ENCODE results near the gene LAT. TPM values are rescaled to one million over a fixed set of nuclear protein-coding genes. Genes with fewer than 3 reads are reported as not detected.

Gene LAT, protein sequence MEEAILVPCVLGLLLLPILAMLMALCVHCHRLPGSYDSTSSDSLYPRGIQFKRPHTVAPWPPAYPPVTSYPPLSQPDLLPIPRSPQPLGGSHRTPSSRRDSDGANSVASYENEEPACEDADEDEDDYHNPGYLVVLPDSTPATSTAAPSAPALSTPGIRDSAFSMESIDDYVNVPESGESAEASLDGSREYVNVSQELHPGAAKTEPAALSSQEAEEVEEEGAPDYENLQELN
- 0.16 TPM in 1 of 2 replicates, not detected in the other for total RNA-seq

DNA sequence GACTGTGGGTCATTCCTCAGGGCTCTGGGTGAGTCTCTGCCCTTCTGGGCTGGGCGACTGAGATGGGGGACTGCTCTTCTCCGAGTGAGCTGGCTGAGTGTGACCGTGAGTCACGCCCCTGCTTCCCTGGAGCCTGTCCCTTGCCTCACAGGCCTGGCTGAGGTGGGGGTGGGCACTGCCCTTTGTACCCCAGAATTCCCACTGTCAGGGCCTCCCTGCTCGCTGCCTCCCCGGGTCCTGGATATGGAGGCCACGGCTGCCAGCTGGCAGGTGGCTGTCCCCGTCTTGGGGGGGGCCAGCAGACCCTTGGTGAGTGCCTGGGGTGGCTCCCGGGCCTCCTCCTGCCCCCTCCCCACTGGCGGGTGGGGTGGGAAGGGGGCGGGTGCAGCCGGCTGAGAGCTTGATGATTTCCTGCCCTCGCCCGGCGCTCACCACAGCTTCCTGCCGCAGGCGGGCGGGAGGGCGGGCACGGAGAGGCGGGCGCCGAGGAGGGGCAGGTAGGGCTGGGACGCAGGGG, at the start of gene LAT:
LAT (plus strand) TSS at position 434 of the 517 bp plus-strand sequence. CDS start 366 bp downstream, outside the sequence.

DNA sequence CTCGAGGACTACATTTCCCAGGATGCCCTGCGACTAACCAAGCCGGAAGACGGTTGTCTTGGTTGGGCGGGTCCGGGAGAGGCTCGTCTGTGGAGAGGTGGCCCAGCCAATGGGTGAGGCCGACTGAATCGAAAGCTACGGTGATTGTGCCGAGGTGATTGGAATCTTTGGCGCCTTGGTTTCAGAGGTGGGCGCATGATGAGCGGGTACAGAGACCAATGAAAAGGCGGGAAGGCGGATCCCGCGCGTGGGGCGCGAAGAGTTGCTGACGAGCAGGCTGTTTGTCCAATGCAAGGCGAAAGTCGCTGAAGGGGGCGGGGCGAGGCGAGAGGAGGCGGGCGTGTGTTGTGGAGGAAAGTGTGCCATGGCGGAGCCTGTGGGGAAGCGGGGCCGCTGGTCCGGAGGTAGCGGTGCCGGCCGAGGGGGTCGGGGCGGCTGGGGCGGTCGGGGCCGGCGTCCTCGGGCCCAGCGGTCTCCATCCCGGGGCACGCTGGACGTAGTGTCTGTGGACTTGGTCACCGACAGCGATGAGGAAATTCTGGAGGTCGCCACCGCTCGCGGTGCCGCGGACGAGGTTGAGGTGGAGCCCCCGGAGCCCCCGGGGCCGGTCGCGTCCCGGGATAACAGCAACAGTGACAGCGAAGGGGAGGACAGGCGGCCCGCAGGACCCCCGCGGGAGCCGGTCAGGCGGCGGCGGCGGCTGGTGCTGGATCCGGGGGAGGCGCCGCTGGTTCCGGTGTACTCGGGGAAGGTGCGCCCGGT, 34.0 kb upstream of the LAT start, which contains the start of gene NFATC2IP:
NFATC2IP (plus strand) TSS at position 290 of the 762 bp plus-strand sequence; CDS start at position 365, 75 bp downstream.

DNA sequence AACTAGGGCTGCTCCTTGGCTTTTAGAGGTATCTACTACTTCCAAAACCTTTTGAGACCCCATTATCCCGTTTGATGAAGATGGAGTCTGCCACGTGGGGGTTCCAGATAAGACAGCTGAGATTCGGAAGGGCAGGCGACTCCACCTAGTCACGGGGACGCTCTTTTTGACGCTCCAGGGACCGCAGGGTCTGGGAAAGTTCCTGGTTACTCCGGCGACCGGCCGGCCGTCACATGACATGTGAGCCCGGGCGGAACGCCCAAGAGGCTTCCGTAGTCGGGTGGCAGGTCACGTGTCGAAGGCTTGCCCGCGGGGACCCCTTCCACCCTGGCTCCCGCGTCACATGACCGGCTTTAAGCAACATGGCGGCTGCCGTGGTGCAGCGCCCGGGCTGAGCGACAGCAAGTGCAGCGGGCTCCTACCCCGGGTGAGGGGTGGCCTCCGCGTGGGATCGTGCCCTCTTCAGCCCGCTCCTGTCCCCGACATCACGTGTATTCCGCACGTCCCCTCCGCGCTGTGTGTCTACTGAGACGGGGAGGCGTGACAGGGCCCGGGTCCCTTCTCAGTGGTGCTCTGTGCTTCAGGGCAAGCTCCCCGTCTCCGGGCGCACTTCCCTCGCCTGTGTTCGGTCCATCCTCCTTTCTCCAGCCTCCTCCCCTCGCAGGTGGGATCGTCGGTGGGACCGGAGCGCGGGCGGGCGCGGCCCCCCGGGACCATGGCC, 10.3 kb upstream of the LAT start, which contains the start of gene SPNS1:
SPNS1 (plus strand) TSS at position 342 of the 721 bp plus-strand sequence; CDS start at position 716, 374 bp downstream.

Other genes starting within 250 kb of the LAT start
- 0.23 TPM in 1 of 2 replicates, not detected in the other for gene NPIPB9, start 233.3 kb upstream of the LAT start, total RNA-seq
- 44.7 and 73.6 TPM in 2 replicates for gene ATXN2L, start 162.1 kb upstream of the LAT start, total RNA-seq
- gene TUFM, start 138.7 kb upstream of the LAT start, total RNA-seq = 178 and 257 TPM in 2 replicates
- 13.8 and 20.2 TPM in 2 replicates for gene SH2B1, start 121.2 kb upstream of the LAT start, total RNA-seq
- gene ATP2A1, start 106.6 kb upstream of the LAT start, total RNA-seq = 0.19 and 0.39 TPM in 2 replicates
- gene RABEP2, start 59.8 kb upstream of the LAT start, total RNA-seq = 20.7 and 22.9 TPM in 2 replicates
- gene CD19, start 53.1 kb upstream of the LAT start, total RNA-seq = not detected in 2 replicates
- 20.5 and 22.0 TPM in 2 replicates for gene NFATC2IP, start 34.1 kb upstream of the LAT start, total RNA-seq
- 25.2 and 31.9 TPM in 2 replicates for gene SPNS1, start 10.3 kb upstream of the LAT start, total RNA-seq